NCI-H2081 treated with DMSO at 0.1 percent for 48 hours (cell line): ENCODE data around the gene APOBEC3C.
"Not testable (repeated sequence)": the region's sequence is repeated elsewhere in the genome, so short reads cannot be mapped to it uniquely, and the experiment has no call there.

ENCODE experiments used
- DNase-seq: peaks from one replicate; lab custom pipeline; 2025; lab: John Stamatoyannopoulos, UW

The APOBEC3C gene

GRCh38 chr22:39013942-39014722 is at the start of gene APOBEC3C:
APOBEC3C (plus strand) TSS chr22:39014257; CDS start chr22:39014363, 106 bp downstream.
- DNase-seq: no peak

- DNase-seq: no peak
Observed at GRCh38 chr22:38964306-38964705, 49.8 kb upstream of the APOBEC3C start.

GRCh38 chr22:38964989-38965388 is 49.1 kb upstream of the APOBEC3C start:
- DNase-seq: no peak

DNA sequence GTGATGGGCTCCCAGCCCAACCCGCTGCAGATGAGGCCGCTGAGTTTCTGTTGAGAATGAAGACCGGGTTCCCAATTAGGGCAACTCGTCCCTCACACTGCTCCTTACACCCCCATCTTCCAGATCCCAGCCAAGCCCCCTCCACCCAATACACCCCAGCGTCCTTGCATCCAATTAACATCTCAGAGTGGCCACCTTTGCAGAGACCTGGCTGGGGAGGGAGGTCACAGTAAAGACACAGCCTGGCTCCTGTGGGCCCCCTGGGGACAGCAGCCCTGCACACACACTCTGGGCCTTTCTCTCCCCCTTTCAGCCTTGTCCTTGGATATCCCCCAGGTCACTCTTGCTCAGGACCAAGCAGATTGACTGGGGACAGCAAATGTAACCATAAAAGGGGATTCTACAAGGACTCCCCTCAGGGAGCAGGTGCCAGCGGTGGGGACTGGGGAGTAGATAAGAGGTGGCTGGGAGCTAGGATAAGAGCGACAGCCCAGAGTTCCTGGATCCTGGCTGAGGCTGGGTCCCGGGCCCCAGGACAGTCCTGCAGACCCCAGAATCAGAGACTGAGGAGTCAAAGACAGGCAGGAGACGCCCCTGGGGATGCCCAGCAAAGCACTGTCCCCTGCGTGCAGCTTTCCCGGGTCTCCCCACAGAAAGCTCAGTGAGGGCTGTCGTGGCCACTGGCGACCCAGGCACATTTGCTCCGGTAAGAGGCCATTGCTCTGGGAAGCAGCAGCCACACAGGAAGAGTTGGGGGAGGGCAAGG is 48.3 kb upstream of the APOBEC3C start:
- DNase-seq: no peak

DNA sequence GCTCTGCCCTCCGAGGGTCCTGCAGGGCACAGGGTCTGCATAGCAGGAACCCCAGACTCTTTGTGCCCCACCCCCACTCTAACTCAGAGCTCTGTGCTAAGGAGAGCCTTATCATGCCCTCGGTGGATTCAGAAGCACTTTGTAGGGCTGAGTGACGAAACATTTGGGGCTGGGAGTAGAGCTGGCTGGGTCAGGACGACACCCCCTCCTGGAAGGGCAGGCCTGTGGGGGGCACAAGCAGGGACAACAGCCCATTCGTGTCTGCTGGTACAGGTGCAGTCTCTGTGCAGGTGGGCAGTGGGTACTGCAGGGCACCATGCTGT is 47.7 kb upstream of the APOBEC3C start:
- DNase-seq: no peak

DNA sequence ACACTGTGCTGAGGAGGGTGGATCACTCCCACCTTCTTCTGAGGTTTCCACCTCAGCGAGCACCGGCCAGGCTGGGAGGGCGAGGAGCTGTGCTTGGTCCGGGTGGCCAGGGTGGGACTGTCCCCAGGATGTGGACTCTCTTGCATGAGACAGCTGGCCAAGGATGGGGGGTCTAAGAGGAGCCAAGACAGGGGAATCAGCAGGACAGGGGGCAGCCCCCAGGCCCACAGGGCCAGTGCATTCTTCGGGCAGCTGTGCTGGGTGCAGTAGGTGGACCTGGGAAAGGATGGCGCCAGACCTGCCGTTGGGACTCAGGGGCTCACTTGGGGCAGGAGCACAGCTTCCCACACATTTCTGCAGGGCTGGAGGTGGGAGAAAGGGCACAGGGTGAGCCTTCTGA is 47.1 kb upstream of the APOBEC3C start:
- DNase-seq: no peak

GRCh38 chr22:38967451-38968450 is 46.3 kb upstream of the APOBEC3C start:
- no peak for DNase-seq

DNA sequence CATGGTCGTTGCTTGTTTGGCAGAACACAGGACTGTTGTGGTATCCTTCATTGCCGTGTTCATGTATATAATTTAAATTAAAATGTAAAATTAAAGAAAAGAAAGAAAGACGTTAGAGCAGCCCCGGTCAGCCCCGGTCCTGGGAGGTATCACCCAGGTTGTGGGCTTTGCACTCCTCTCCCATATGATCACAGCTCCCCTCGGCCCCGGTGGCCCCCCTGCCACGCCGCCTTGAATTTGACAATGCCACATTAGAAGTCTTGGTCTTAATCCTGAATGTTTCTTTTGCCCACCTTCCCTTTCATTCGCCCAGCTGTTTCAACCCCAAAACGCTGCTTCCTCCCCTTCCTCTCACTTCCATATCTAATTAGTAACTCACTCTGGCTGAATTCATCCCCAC is 45.3 kb upstream of the APOBEC3C start:
- no peak for DNase-seq

DNA sequence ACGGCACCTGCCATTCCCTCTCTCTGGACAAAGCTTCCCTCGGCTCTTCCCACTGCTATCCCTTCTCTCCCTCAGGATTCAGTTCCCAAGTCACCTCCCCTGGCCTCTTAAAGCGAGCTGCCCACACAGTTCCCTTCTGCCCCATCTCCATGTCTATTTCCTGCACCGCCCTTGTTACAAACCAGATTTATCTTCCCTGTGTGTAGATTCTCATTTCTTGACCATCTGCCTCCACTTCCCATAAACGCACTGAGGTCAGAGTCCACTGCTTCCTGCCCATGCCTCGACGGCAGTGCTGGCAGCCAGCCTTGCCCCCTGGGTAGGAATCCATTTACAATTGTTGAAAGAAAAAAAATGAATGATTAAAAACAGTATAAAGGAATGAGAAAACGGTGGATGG is 43.5 kb upstream of the APOBEC3C start:
- no peak for DNase-seq

DNA sequence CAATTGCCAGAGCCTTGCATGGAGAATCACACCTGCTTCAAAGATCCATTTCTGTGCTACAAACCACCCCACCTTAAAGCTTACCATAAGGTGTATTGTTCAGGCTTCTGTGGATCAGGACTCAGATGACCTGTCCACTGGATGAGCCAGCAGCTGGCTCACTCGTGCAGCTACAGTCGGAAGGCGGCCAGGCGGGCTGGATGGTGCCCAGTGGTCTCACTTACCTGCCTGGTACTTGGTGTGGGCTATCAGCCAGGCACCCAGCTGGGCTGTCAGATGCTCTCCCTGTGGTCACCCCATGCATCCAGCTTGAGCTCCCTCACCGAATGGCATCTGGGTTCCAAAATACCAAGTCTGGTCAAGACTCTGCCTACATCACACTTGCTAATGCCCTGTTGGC is 42.9 kb upstream of the APOBEC3C start:
- DNase-seq: no peak

DNA sequence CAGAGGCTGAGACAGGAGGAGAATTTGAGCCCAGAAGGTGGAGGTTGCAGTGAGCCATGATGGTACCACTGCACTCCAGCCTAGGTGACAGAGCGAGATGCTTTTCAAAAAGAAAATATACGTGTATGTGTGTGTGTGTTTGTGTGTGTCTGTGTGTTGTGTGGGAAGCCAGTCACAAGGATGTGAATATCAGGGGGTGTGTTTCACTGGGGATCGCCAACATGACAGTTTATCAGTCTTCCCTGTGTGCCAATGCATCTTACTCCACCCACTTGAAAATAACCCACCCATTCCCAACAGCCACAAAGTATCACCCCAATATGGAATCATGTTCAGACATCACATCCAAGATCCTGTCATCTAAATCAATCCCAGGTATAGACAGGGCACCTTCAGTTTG is 42.3 kb upstream of the APOBEC3C start:
- DNase-seq: no peak

- DNase-seq: no peak
Observed at GRCh38 chr22:38972558-38972957, 41.5 kb upstream of the APOBEC3C start.

DNA sequence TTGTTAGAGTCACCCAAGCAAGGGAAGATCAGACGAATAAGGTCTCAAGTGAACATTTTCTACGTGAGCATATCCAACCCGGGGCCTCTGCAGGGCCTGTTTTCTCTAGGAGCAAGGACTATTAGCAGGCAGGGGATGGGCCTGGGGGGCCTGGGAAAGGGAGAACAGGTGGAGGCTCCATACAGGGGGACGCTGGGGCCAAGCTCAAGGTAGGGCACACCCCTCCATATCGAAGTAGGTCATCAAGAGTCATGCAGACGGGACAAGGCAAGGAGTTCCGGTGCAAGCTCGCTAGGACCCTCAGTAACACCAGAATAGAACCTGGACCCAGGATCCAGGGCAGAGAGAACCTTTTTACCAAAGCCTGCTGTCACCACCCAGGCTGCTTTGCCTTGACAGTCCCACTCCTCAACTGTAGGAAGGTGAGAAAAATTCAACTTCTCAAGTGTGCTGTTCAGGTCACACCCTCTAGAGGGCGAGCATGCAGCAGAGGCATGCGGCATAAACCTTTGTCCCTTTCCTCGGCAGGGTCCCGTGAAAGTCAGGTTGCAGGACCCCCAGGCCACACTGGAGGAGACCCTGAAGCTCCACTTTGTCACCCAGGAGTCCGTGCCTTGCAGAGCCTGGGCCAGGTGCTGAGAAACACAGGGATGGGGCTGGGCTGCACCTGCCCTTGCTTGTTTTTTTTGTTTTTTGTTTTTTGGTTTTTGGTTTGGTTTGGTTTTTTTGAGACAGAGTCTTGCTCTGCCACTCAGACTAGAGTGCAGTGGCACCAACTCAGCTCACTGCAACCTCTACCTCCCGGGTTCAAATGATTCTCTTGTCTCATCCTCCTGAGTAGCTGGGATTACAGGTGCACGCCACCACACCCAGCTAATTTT is 40.5 kb upstream of the APOBEC3C start:
- no peak for DNase-seq

DNA sequence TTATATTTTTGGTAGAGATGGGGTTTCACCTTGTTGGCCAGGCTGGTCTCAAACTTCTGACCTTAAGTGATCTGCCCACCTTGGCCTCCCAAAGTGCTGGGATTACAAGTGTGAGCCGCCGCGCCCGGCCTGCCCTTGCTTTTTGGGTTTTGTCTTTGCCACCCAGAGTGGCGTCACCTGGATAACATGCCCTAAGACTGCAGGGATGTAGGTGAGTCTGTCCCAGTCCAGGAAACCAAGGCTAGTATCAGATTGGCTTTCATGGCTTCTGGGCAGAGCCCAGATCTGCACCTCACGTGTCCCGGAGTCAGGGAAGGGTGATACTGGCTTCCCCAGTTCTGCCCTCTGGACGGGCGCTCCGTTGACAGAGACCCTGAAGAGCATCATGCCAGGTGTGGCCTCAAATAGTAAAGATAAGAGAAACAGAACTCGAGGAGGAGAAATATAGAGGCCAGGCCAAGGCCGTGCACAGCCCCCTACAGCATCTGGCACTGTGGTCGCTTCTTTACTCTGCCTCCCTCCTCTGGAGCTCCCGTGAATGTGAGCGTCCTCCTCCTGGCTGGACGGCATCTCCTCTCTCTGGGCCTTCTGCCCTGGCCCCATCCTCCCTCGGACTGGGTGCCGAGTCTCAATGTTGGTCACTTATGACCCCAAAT is 39.8 kb upstream of the APOBEC3C start:
- DNase-seq: no peak

GRCh38 chr22:38974826-38975175 is 39.3 kb upstream of the APOBEC3C start:
- DNase-seq: no peak

DNA sequence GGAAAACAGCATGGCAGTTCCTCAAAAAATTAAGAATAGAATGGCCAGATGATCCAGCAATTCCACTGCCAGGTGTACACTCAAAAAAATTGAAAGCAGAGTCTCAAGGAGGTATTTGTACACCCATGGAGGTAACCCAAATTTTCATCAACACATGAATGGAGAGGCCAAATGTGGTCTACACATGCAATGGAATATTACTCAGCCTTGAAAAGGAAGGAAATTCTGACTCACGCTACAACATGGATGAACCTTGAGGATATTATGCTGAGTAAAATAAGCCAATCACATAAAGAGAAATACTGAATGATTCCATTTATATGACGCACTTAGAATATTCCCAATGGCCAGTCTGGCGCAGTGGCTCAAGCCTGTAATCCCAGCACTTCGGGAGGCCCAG is 36.8 kb upstream of the APOBEC3C start:
- DNase-seq: not testable (repeated sequence)

DNA sequence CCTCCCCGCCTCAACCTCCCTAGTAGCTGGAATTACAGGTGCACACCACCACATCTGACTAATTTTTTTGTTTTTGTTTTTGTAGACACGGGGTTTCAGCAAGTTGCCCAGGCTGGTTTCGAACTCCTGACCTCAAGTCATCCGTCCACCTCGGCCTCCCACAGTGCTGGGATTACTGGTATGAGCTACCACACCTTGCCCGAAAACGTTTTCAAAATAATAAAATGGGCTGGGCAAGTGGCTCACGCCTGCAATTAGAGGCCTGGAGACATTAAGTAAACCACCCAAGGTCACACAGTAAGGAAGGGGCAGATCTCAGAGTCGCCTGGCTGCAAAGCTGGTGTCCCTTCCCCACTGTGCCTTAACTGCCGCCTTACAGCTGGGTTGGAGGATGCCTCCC is 33.5 kb upstream of the APOBEC3C start:
- DNase-seq: not testable (repeated sequence)

DNA sequence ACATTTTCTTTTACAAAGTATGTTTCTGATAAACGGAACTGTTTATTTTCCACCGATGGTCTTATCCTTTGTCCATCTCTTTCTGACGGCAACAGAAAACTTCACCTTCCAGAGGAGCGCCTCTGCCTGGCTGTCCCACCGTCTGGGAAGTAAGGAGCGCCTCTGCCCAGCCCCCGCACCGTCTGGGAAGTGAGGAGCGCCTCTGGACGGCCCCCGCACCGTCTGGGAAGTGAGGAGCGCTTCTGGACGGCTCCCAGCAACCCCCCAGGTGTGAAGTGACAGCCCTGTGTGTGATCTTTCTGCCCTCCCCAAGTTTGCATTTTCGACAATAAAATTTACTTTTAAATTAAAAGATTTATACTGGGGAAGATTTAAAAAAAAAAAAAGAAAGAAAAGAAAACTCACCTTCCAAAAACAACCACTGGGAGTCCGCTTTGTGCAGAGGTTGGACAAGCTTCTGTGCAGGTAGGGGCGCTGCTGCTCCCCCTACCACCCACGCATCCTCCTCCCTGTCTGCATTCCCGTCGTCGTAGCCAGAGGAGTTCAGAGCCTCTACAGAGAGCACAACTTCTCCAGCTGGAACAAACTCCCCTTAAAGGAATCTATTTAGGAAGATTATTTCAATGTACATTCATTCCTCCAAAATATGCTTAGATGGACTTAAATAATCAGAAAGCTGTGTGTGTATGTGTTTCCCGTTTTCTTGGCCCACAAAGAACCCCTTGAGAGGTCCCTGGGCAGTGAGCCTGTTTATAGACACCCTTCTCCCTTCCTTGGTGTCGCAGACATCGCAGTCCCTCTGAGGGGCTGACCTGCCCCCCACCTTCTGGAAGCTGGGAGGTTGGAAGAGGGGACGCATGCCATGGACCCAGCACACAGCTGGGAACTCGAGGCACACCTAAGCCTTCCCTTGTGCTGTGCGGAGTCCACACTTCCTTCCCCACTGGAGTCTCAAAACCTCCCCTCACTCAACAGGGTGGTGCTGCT is 32.8 kb upstream of the APOBEC3C start:
- DNase-seq: no peak
